Daoy (cell line): ENCODE results near the gene PRR33. TPM values are rescaled to one million over a fixed set of nuclear protein-coding genes. Genes with fewer than 3 reads are reported as not detected.
"Not testable (repeated sequence)": the region's sequence is repeated elsewhere in the genome, so short reads cannot be mapped to it uniquely, and the experiment has no call there.

ENCODE experiments used
- DNase-seq: peaks from one replicate; pipeline ENCODE4 v3.0.0-alpha.2; 2015; ENCODE audit warnings: low read depth
- total RNA-seq: library from RNA; depleted of rRNA; stranded (reverse); fragments of >200 nt; shearing (Covaris generic); gene quantifications from 2 replicates; pipeline ENCODE4 v1.2.3, GENCODE V29; 2014; rRNA removed

The PRR33 gene
- total RNA-seq = not detected in 2 replicates

DNA sequence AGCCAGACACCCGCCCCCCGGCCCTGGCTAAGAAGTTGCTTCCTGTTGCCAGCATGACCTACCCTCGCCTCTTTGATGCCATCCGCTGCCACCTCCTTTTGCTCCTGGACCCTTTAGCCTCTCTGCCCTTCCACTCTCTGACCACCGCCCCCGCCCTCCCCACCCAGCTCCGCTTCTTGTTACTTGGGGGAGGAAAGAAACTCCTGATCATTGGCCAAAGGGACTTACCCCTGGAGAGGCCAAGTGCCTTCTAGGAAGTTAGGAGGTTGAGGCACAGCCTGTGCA lies at the start of gene PRR33:
Gene PRR33 (minus strand): TSS at position 65 of the 285 bp plus-strand sequence. CDS start 1,311 bp downstream, outside the sequence.
- DNase-seq = no peak

DNA sequence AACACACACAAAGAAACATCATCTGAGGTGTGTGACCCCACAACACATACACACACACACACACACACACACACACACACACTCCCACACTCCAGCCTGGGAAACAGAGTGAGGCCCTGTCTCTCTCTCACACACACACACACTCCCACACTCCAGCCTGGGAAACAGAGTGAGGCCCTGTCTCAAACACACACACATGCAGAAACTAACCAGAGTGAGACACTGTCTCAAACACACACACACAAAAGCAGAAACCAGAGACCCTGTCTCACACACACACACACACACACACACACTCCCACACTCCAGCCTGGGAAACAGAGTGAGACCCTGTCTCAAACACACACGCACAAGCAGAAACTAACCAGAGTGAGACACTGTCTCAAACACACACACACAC lies 48.1 kb upstream of the PRR33 start:
- not testable (repeated sequence) for DNase-seq

DNA sequence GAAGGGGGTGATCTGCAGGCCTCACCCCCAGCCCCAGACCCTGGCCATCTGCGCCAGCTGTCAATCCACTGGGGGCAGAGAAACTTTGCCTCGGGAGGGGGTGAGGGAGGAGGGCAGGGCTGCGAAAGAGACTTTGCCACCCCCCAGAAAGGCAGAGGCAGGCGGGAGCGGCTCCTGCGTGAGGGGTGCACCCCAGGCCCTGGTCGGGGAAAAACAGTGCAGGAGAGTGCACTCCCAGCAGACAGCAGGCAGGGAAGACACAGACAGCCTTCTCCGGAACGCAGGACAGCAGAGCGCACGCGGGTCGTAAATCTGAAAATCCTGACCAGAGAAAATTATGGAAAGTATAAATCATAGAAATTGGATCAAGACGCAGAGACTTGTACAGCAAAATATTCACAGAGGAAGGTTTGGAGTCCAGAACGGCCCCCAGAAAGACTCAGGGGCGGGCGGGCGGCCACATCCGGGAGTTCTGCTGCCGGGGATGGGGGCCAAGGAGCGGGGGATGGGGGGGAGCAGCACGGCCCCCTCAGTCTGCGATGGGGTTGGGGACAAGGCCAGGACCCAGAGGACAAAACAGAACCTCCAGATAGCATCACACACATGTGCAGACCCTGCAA lies 47.4 kb upstream of the PRR33 start:
- no peak for DNase-seq

DNA sequence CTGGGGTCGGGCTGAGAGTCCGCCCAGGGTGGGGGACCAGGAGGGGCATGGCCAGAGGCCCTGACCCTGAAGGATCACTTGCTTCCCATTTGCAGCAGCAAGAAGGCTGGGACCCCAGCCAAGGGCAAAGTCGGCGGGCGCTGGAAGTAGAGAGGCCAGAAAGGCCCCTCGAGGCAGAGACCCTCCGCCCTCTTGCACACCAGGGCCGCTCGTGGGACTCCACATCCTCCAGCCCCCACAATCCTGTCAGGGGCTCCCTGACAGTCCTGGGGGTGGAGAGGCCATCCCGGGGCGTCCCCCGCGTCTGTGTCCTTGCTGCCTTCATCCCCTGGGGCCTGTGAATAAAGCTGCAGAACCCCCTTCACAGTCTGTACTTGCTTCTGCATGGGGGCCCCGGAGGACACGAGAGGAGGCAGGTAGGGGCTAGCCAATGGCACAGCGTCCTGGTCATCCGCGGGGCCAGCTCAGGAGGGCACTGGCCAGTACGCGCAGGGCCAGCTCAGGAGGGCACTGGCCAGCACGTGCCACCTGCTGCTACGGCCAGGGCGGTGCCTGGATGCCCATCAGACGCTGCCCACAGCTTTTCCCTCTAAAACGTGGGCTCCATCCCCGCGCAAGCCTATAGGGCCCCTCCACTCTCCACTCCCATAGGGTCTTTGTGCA lies 46.8 kb upstream of the PRR33 start:
- DNase-seq = no peak

DNA sequence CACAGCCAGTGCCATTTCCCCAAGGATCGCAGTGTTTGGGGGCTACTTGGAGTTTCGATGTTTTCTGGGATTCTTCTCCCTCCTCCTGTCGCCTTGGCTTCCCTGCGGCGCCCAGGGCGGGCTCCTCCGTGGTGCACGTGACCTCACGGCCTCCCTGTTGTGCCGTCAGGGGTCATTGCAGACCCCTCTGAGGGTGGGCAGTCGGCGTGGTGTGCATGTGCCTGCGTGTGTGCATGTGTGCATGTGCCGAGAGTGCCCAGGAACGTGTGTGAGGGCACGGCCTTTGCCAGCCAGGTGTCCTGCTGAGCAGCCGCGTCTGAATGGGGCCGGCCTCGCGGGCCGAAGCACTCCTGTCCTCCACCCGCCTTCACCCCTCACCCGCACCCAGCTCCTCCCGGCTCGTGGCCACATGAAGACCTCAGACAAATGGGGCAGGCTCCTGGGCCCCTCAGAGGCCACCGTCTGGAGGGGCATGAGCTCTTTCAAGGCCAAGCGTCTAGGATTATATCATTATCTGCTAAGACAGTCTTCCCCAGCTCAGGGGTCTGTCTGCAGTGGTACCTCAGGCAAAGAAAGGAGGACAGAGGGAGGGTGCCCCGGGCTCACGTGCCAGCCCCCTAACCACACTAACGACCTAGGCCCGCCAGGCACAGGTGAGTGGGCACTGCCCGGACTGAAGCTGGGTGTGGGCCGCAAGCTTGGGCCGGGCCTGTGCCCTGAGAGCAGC lies 46.1 kb upstream of the PRR33 start:
- no peak for DNase-seq

DNA sequence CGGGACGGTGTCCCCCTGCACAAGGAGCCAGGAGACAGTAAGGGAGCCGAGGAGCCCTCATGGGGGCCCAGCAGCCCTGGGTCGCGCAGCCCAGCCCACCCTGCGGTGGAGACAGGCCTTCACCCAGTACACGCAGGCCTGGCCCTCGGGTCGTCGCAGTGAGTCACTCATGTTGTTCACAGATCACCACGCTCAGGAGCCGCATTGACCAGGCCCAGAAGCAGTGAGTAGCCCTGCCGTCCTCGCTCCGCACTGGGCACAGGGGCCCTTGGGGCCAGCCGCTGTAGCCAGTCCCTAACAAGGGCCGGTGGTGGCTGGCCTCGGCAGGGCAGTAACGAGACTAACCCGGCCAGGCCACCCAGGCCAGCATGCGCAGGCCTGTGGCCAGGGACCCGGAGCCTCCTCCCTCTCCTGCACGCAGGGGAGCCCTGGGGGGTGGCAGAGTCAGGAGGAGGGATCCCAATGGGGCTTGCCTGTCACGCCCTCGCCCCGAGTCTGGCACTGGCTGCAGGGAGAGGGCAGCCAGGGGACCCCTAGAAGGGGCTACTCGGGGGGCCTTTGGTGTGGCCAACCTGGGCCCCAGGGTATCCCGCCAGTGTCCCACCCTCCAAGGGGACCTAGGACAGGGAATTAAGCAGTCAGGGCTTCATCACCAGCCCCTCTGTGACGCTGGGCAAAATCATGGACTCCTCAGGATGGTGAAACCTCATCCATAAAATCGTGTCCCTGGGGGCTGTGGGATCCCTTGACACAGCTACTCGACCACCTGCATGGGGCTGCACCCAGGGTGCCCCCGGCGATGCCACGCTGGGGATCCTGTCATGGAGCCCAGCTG lies 45.3 kb upstream of the PRR33 start:
- DNase-seq = no peak

DNA sequence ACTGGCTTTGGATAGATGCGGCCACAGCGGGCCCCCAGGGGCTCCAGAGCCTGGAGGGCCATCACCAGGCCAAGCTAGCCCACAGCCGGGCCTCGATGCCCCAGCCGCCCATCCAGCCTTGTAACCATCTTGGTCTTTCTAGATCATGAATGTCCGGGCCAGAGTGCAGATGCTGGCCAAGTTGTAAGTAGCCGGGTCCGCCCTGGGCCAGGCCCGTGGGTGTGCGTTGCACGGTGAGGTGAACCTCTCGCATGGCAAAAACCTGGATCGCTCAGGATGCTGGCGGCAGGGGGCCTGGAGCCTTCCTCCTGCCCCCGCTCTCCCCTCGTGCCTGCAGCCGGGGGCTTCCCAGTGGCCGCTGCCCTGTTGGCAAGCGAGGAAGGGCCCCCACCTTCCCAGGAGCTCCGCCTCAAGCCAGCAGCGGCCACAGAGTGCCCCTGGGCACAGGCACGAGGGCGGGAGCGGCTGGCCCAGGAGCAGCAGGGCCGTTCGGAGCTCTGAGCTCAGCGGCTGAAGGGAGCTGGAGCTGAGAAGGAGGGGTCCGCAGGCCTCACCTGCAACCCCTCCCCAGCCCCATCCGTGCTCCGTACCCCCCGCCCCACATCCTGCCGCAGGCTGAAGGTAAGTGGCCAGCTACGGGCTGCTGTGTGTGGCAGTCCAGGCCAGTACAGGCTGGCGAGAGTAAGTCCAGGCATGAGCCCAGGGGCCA lies 44.5 kb upstream of the PRR33 start:
- no peak for DNase-seq

DNA sequence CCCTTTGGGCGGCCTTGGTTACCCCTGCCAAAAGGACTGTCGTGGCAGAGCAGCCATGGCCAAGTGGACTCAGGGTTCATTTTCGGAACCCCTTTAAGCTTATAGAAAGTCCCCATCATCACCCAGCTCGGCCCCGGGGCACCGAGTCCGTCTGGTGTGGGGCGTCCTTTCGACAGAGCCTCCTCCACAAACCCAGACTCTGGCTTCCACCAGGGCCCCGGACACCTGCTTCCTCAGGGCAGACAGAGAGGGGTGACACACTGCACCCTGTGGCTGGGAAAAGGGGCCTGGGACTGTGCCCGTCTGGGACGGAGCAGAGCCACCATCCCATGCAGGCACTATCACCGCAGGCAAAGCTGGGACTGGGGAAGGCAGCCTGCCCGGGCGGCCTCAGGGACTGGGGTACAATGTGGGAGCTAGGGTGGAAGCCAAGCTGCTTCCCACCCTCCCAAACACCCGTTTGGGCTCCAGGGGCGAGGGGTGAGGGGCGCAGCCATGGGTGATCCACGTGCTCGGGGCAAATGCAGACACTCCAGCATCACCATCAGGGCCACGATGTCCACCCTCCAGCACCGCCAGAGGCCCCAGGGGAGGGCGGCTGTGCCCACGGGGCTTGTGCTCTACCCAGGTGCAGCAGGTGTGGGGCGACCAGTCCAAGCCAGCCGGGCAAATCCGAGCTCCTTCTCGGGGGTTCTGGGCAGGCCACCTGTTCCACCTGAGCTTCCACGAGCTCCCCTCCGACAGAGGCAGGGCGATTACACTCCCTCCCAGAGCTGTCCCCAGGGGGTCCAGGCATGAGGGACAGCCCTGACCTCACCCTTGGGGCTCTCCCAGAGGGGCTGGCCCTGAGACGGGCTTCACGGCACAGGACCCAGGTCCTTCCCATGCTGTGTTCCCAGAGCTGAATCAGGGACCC lies 43.7 kb upstream of the PRR33 start:
- no peak for DNase-seq

DNA sequence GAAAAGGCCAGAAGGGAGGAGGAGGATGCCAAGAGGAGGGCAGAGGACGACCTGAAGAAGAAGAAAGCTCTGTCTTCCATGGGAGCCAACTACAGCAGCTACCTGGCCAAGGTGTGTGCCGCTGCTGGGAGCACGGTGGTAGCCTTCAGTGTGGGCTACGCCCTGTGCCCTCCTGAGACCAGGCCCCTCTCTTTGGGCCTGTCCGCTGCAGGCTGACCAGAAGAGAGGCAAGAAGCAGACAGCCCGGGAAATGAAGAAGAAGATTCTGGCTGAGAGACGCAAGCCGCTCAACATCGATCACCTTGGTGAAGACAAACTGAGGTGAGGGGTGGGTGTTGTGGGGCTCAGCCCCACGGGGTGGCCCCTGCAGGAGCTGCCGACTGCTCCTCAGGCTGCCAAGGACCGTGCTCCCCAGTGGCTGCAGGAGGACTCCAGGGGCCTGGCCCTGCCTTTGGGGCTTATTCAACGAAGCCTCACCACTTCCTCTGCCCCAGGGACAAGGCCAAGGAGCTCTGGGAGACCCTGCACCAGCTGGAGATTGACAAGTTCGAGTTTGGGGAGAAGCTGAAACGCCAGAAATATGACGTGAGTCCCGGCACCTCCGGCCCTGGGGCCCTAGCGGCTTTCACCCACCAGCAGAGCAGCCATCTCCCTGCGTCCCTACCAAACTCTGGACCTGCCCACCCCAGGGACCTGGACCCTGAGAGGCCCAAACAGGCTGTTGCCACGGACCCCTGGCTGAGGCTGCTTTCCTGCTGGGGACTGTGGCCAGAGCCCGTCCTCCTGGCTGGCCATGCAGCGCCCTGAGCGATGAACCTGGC lies 42.9 kb upstream of the PRR33 start:
- no peak for DNase-seq

DNA sequence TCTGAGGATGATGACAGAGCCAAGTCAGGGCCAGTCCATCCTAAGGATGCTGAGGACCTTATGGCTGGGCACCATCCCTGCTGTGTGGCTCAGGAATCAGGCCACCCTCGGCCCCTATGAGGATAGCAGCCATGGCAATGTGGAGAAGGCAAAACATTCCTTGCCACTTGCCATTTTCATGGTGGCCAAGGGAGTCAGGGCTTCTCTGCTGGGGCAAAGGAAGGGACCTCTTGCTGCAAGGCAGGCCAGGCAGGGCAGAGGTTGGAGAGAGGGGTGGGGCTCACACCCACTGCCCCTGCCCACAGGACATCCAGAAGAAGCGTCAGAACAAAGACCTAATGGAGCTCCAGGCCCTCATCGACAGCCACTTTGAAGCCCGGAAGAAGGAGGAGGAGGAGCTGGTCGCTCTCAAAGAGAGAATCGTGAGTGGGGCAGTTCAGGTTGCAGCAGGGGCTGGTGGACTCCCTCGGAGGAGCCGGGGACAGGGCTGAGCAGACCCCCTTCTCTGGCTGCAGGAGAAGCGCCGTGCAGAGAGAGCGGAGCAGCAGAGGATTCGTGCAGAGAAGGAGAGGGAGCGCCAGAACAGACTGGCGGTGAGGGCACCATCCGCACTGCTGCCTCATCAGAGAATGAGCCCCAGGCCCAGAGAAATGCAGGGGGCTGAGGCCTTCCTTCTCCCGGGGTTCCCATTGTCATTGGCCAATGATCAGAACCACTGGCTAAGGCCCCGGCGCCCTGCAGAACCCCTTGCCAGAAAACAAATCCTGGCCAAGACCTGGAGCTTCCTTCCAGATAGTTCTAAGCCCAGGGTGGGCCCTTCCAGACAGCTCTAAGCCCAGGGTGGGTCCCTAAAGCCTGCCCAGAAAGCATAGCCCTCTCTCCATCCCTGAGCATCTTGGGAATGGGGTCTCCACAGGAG lies 42.0 kb upstream of the PRR33 start:
- no peak for DNase-seq

DNA sequence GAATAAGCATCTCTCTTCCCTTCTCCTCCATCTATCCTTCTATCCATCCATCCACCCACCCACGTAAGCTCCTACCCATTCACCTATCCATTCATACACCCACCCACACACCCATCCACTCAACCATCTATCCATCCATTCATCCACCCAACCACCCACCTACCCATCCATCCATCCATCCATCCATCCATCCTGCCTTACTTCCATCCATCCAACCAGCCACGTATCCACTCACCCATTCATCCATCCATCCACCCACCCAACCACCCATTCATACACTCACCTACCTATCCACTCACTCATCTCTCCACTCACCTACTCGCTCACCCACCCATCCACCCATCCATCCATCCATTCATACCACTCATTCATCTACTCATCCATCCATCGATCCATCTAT lies 41.0 kb upstream of the PRR33 start:
- no peak for DNase-seq

DNA sequence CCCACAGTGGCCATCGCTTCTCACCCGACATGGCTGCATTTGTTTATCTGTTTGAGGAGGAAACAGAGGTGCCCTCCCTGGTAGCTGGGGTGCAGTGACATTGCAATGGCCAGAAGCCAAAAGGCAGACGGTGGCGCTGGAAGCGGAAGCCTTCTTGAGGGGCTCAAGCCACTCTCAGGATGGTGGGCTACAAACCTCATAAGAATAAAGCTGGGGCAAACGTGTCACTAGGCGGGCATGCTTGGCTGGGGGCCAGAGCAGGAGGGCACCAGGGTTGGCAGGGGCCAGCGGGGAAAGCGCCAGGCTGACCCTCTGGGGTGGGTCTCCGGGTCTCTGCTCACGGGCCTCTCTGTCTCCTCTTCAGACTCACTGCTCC lies 40.4 kb upstream of the PRR33 start:
- no peak for DNase-seq

DNA sequence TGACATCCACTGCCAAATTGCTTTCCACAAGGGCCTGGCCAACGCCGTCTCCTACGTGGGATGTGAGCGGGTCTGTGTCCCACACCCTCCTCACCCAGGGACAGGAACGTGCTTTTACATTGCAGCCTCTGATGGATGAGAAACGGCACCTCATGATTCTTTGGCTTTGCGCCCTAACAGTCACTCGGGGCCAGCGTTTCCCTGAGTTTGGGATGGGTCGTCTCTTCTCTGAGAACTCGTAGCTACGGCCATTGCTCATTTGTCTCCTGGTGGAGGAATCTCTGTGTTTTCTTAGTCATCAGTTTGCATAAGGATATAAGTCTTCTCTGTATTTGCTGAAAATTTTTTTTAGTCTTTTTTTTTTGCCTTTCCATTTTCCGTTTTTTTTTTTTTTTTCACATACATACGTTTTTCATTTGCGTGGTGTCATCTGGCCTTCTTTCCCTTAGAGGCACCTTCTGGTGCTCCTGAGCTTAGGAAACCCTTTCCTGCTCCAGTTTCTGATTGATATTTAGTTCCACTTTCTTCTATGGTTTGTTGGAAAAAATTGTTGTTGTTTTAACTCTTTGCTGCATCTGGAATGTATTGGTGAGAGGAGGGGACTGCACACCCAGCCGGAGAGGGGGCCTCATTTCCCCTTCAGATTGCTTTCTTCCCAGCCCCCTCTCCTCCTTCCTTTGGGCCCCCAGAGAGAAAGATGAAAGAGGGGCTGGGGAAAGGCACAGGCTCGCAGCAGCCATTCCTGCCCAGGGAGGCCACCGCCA lies 39.8 kb upstream of the PRR33 start:
- no peak for DNase-seq

DNA sequence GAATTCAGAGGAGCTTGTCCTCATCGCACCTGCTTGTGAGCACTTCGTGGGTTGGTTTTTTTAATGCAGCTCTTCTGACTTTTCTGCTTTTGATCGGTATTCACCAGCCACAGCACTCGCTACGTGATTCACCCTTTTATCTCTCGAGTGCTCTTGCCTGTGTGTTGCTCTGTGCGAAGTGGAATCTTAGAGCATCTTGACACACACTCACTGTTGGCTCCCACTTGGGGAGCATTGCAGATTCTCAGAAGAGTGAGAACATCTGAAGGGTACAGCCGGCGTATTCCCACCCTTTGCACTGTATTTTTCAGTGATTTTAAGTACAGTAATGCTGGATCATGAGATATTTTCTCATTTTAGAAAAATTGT lies 38.8 kb upstream of the PRR33 start:
- DNase-seq = no peak

DNA sequence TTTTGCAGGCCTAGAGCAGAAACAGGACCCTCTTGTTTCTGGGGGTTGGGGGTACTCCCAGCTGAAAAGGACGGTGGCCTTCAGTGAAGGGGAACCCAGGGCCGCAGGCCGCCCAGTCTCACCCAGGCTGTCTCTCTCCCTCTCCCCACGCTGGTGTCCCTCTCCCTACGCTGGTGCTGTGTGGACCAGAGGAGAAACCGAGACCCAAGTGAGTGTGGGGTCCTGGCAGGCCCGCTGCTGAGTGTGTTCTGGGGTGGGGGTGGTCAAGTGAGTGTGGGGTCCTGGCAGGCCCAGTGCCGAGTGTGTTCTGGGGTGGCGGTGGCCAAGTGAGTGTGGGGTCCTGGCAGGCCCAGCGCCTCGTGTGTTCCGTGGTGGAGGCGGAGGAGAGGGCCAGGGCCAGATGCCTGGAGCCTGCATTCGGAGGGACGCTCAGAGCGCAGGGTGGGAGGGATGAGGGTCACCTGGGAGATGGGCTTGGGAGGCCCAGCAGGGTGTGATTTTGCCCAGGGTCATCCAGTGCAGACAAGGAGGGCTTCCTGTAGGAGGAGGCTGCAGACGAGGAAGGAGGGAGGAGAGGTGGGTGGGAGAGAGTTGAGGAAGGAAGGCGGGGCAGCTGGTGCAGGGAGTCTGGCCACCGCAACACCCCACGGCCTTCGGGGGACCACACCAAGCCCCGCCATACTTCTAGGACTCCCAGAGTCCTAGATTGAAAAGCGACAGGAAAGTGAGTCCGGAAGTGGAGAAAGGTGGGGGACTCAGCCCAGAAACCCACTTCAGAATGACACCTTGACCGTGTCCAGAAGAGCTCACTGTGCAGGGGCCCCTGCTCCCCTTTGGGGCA lies 38.1 kb upstream of the PRR33 start:
- no peak for DNase-seq

DNA sequence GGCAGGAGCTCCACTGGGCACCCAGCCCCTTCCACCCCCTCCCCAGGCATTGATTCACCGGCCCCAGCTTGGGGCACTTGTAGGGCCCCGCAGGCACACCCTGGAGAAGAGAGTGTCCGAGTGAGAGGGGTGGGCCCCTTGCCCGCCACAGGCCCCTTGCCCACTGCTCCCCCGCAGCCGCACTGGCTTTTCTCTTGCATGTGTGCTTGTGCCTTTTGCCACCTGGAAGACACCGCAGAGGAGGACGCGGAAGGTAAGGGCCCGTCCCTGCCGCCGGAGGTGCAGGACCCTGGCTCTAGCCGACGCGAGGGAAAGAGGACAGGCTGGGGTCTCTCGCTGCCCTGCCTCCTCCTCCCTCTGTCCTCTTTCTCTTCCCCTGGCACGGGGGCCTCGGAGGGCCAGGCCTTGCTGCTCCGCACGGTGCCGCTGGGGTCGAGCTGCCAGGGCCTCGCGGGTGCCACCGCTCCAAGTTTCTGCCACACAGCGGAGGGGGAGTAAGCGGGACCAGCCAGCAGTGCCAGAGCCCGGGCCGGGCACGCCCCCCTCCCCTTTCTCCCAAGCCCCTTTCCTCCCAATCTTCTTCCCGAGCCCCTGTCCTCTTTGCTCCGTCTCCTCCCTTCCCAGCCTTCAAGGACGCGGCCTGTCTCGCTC lies 37.3 kb upstream of the PRR33 start:
- DNase-seq = no peak

DNA sequence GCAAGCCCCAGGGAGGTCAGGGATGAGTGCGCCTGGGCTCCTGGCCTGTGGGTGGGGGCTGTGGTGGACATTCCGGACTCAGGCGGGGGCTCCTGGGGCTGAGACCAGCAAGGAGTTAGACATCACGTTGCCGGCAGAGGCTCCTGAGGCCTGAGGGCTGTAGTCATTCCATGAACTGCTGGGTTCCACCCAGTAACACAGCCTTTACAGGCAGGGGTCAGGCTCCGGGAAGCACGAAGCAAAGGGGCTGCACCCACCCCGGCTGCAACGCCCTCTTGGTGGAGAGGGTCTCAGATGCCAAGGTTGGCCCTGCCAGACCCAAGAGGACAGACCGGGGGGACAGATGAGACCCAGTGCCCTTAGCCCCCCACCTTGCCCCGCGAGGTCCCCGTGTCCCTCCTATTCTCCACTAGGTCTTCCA lies 36.8 kb upstream of the PRR33 start:
- DNase-seq = no peak
